Measurements from ENCODE around the gene FHOD3.

DNA sequence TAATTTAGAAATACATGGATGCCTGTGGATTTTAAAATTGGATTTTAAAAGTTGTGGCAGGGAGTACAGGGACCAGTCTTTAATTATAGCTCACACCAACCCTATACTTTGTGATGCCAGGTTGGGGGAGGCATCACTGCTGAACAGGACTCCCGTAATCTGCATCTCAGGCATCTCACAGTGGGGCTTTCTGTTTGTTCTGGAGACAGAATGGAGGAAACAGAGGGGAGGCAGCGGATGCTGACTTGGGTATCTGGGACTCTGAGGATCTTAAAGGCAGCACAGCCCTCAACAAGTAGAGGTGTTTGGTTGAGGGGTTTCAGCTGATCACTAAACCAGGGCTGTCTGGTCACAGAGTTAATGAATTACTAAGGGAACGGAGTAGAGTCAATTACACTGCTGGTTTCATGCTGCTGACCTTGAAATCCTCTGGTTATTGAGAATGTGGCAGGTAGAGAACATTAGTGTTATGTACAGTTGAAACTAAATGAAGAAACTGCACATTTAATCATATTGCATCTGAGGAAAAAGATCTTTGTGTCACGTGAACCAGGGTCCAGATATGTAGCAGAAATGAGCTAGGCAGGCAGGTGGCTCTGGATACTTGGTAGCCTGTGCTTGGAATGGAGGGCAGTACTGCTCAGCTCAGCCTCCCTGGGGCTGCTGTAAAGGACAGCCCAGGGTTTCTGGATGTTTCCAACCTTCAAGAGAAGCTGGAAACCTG, 40.3 kb downstream of the FHOD3 start:
- no peak for TF ChIP-seq POLR2AphosphoS5 (IDR thresholded peaks at IDR 0.05; ENCODE audit: low read depth, low read length)
- TF ChIP-seq POLR2A (IDR thresholded peaks at IDR 0.05; ENCODE audit: low read depth, low read length) = no peak
- no peak for TF ChIP-seq TAF1 (IDR thresholded peaks at IDR 0.05; ENCODE audit: low read depth, low read length)
- no peak for TF ChIP-seq SPI1 (IDR thresholded peaks at IDR 0.05; ENCODE audit: low read depth, low read length)

Data from GM12891 (cell line).